ENCODE data around the gene ACOT6. TPM values are rescaled to one million over a fixed set of nuclear protein-coding genes. Genes with fewer than 3 reads are reported as not detected.
A peak's percentile ranks its signal among the peaks of the same experiment; 100 is the strongest.
"Not testable (repeated sequence)": the region's sequence is repeated elsewhere in the genome, so short reads cannot be mapped to it uniquely, and the experiment has no call there.

Gene ACOT6
- total RNA-seq, 1 donor from 2014 or later = not detected

DNA sequence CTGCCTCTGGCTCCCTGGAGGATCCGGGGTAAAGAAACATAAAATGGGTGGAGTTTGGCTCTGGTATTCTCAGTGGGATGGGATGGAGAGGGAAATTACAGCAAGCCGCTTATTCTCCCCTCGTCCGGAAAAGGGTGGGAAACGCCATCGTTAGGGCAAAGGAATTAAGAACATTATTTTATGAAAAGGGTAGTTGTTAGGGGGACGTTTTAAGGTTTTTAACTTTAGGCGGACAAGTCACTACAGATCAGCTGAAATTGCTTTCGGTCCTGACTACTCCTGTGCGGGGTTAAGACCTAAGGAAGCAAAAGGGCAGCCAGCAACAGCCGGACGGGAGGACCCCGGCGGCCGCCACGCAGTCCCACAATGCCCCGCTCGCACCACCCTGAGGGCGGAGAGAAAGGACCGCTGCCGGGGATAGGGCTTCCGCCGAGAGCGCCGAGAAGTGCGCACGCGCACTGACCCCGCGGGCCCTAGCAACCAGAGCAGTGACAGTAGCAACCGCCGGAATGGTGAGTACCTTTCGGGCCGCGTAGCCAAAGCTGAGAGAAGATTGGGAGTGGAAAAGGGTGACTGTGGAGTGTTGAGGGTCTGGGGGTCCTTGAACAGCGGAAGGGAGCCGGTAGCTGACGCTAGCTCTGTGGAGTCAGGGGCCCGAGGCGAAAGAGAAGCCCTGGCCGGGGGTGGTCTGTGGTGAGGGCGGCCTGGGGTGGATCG, 32.4 kb downstream of the ACOT6 start, which contains the start of gene DNAL1:
Gene DNAL1 (plus strand): TSS at position 456 of the 717 bp plus-strand sequence. CDS start 54 bp downstream, at position 510.
- Mint-ChIP-seq H3K9me3 (no peaks in the 10 kb centered on the region), H3K4me3 (peak within 1 kb of the TSS; percentile 87), H3K27me3 (no peaks in the 10 kb centered on the region), H3K36me3 (ENCODE audit: low read depth) (no peaks in the 10 kb centered on the region), H3K27ac (peak within 1 kb of the TSS; percentile 71), H3K4me1 (peaks cover 12% of the 10 kb centered on the region)
- peak; percentile 98 for DNase-seq
- intact Hi-C loops (cut with micrococcal nuclease) = loop anchor here (2.0 kb wide), 1 partner anchor 68 kb away; no protein-coding TSS in a partner anchor

DNA sequence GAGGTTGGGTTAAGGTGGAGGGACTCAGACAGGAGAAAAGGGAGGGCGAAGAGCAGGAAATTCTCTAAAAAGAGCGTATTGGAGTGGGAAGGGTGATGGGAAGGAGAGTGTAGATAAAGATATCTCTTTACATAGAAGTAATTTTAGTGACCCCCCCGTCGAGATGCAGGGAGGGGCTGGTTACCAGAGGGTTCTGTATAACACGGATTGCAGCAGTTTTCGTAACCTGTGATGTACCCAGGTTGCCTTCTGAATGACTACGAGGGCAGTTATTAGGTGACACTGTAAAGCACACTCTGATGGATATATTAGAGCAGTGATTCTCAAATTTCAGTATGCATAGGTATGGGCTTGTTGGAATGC, 32.9 kb downstream of the ACOT6 start:
- Mint-ChIP-seq H3K36me3 (ENCODE audit: low read depth) (no peaks in the 10 kb centered on the region), H3K27me3 (no peaks in the 10 kb centered on the region), H3K4me1 (peaks cover 12% of the 10 kb centered on the region), H3K9me3 (no peaks in the 10 kb centered on the region), H3K4me3 (peak overlapping the region; percentile 87), H3K27ac (peak overlapping the region; percentile 71)
- no peak for DNase-seq
- intact Hi-C loops (cut with micrococcal nuclease) = loop anchor here (2.0 kb wide), 1 partner anchor 68 kb away; no protein-coding TSS in a partner anchor

DNA sequence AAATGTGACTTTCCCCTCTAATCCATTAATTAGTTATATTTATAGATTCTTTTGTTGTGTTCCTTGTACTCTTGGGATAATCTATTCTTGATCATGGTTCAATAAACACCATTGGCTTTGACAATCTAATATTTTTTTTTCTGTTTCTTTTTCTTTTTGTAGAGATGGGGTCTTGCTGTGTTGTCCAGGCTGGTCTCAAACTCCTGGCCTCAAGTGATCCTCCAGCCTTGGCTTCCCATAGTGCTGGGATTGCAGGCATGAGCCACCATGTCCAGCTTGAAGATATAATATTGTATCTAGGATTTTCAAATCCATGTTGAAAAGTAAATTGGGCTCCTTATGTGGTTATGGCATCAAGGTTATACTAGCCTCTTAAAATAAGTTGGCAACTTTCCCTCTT, 38.7 kb downstream of the ACOT6 start:
- DNase-seq = no peak
- H3K4me1 Mint-ChIP-seq = no peaks in the 10 kb centered on the region
- no peak overlapping the region for H3K4me3 Mint-ChIP-seq
- peaks cover 4% of the 10 kb centered on the region for H3K36me3 Mint-ChIP-seq (ENCODE audit: low read depth)
- H3K27me3 Mint-ChIP-seq = no peaks in the 10 kb centered on the region
- intact Hi-C loops (cut with micrococcal nuclease) = no loop called here
- H3K27ac Mint-ChIP-seq = no peak overlapping the region
- no peaks in the 10 kb centered on the region for H3K9me3 Mint-ChIP-seq

DNA sequence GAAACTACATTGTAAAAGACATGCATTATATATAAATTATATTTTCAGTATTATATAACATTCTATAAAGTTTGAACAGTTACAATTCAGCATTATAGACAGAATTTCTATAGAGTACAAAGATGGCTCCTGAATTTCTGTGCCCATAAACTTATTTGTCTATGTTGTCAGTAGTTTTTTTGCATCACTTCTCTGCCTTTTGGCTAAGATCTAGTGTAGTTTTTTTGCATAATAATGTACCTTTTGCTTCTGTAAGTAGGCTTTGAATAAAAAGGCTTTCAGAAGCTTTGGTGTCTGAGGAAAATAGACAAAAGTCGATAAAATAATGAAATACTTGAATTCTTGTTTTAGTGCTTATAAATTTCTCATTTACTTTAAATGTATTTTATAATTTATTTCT, 43.5 kb downstream of the ACOT6 start:
- intact Hi-C loops (cut with micrococcal nuclease) = no loop called here
- no peaks in the 10 kb centered on the region for H3K9me3 Mint-ChIP-seq
- DNase-seq = no peak
- no peak overlapping the region for H3K27ac Mint-ChIP-seq
- H3K4me1 Mint-ChIP-seq = no peaks in the 10 kb centered on the region
- H3K27me3 Mint-ChIP-seq = no peaks in the 10 kb centered on the region
- no peak overlapping the region for H3K4me3 Mint-ChIP-seq
- H3K36me3 Mint-ChIP-seq (ENCODE audit: low read depth) = peaks cover 4% of the 10 kb centered on the region

DNA sequence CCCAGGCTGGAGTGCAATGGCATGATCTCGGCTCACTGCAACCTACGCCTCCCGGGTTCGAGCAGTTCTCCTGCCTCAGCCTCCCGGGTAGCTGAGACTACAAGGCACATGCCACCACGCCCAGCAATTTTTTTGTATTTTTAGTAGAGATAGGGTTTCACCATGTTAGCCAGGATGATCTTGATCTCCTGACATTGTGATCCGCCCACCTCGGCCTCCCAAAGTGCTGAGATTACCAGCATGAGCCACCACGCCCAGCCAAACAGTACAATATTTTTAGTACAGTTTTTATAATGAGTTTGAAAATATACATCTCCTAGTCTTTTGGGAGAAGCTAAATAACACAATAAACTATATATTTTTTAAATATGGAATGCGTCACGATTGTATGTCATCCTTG, 46.9 kb downstream of the ACOT6 start:
- H3K27me3 Mint-ChIP-seq; H3K4me3 Mint-ChIP-seq; DNase-seq; intact Hi-C loops (cut with micrococcal nuclease); H3K4me1 Mint-ChIP-seq; H3K9me3 Mint-ChIP-seq; H3K36me3 Mint-ChIP-seq (ENCODE audit: low read depth); H3K27ac Mint-ChIP-seq: not testable (repeated sequence)

DNA sequence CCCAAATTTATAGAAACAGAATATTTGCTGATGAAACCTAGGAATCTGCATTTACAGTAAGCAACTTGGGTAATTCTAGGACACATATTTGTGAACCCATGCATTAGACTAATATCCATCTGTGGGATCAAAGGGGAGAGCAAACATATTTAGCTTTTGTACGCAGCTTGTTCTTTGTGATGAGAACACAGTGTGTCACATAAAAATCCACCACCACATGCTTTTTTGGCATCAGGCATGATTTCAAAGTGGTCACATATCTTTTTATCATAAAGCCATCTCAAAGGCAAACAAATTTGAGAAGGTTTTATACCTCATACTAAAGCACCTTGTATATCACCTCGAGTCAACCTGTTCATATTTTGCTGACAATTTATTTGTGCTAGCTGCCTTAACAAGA, 48.2 kb downstream of the ACOT6 start:
- H3K4me3 Mint-ChIP-seq = no peak overlapping the region
- no peaks in the 10 kb centered on the region for H3K4me1 Mint-ChIP-seq
- H3K27me3 Mint-ChIP-seq = no peaks in the 10 kb centered on the region
- intact Hi-C loops (cut with micrococcal nuclease) = no loop called here
- no peak for DNase-seq
- H3K27ac Mint-ChIP-seq = no peak overlapping the region
- H3K36me3 Mint-ChIP-seq (ENCODE audit: low read depth) = no peaks in the 10 kb centered on the region
- H3K9me3 Mint-ChIP-seq = no peaks in the 10 kb centered on the region

DNA sequence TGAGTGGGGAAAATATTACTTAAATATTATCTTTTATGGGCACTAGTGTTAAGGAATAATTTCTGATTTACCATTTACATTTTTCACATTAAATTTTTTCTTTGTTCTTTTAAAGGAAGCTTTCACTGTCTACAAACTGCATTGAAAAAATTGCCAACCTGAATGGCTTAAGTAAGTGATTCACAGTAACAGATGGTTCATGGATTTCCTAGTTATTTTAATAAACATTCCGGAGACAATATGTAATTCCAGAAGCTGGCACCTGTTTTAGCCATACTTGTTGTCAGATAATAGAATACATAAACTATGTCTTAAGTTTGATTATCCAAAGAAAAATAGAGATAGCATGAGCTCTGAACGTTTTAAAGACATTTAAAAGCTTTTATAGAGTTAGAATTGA, 49.6 kb downstream of the ACOT6 start:
- H3K4me3 Mint-ChIP-seq = no peak overlapping the region
- no peak for DNase-seq

DNA sequence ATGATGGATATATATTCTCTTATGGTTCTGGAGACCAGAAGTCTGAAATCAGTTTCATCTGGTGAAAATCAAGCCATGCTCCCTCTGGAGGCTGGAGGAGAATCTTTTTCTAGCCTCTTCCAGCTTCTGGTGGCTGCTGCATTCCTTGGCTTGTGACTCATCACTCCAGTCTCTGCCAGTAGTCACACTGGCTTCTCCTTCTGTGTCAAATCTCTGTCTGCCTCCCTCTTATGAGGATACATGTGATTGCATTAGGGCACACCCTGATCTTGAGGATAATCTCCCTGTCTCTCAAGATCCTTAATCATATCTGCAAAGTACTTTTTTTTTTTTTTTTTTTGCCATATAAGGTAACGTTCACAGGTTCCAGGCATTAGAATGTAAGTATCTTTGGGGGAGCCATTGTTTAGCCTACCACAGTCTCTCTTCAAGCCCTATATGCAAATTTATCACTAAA, 50.2 kb downstream of the ACOT6 start:
- intact Hi-C loops (cut with micrococcal nuclease) = no loop called here
- Mint-ChIP-seq H3K27ac (no peak overlapping the region), H3K36me3 (ENCODE audit: low read depth) (no peaks in the 10 kb centered on the region), H3K4me1 (no peaks in the 10 kb centered on the region), H3K27me3 (no peaks in the 10 kb centered on the region), H3K9me3 (no peaks in the 10 kb centered on the region), H3K4me3 (no peak overlapping the region)
- no peak for DNase-seq

More for the DNA sequence above, 49.6 kb downstream of the ACOT6 start:
- H3K27ac Mint-ChIP-seq = no peak overlapping the region
- H3K4me1 Mint-ChIP-seq = no peaks in the 10 kb centered on the region
- H3K36me3 Mint-ChIP-seq (ENCODE audit: low read depth) = no peaks in the 10 kb centered on the region
- H3K27me3 Mint-ChIP-seq = no peaks in the 10 kb centered on the region
- intact Hi-C loops (cut with micrococcal nuclease) = no loop called here
- H3K9me3 Mint-ChIP-seq = no peaks in the 10 kb centered on the region

DNA sequence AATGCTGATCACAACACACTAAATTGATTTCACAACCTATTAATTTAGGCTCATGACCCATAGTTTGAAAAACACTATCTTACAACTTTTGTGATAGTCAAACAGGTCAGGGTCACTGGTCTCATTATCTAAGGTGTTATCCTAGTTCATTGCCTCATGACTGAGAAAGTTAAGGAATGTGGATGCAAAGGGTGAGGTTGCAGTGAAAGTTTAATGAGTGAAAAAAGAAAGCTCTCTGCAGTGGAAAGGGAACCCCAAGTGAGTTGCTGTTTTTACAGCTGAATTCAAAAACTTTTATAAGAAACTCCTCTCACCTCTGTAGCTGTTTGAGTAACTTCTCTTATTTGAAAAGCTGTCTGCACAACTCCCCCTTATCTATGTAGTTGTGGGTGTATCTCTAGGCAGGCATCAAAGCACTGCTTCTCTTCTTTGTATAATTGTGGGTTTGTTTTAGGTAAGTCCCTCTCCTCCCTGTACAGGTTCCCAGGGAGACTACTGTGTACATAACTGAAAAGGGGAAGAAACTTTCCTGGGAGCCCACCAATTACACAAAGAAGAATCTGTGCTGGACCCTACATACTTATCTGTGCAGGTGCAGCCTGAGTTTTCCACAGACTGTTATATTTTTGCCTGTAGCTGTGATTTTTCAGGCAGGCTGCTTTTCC, 51.4 kb downstream of the ACOT6 start:
- Mint-ChIP-seq H3K4me3 (no peak overlapping the region), H3K27me3 (no peaks in the 10 kb centered on the region), H3K27ac (no peak overlapping the region), H3K9me3 (no peaks in the 10 kb centered on the region), H3K4me1 (no peaks in the 10 kb centered on the region), H3K36me3 (ENCODE audit: low read depth) (no peaks in the 10 kb centered on the region)
- intact Hi-C loops (cut with micrococcal nuclease) = no loop called here
- DNase-seq = no peak

DNA sequence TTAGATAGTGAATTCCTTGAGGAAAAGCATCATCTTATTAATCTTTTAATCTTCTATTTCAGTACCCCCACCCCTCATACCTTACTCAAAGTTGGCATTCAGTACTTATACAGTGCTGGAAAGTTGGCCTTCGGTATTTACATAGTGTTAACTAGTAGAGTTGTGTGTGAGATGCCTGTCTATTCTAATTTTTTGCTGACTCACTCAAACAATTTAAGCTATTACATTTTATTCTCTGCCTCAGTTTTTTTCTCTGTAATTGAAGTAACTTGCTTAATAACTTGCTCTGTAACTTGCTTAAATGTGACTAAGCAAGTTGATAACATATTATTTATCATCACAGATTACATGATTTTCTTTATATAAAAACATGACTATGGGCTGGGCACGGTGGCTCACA, 52.8 kb downstream of the ACOT6 start:
- Mint-ChIP-seq H3K36me3 (ENCODE audit: low read depth) (no peaks in the 10 kb centered on the region), H3K27me3 (no peaks in the 10 kb centered on the region)

DNA sequence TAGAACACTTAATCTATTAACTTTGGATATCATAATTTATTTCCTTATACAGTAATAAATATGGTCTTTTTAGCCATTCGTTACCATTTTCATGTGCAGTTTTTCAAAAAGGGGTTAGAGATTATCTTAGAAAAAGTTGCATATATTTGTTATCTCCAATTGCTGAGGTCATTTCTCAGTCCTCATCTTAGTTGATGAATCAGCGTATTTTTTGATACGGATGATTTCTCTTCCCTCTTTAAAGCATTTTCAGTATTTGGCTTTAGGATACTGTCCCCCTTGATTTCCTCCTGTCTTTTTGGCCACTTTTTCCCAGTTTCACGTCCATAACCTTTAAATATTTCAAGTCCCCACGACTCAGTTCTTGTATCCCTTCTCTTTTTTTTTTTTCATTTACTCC, 54.3 kb downstream of the ACOT6 start:
- no peaks in the 10 kb centered on the region for H3K9me3 Mint-ChIP-seq
- intact Hi-C loops (cut with micrococcal nuclease) = no loop called here
- DNase-seq = no peak
- H3K36me3 Mint-ChIP-seq (ENCODE audit: low read depth) = no peaks in the 10 kb centered on the region
- H3K4me3 Mint-ChIP-seq = no peak overlapping the region
- H3K27me3 Mint-ChIP-seq = no peaks in the 10 kb centered on the region
- no peak overlapping the region for H3K27ac Mint-ChIP-seq
- H3K4me1 Mint-ChIP-seq = no peaks in the 10 kb centered on the region

More for the DNA sequence above, 52.8 kb downstream of the ACOT6 start:
- no peaks in the 10 kb centered on the region for H3K4me1 Mint-ChIP-seq
- DNase-seq = no peak
- intact Hi-C loops (cut with micrococcal nuclease) = no loop called here
- no peak overlapping the region for H3K4me3 Mint-ChIP-seq
- no peaks in the 10 kb centered on the region for H3K9me3 Mint-ChIP-seq
- no peak overlapping the region for H3K27ac Mint-ChIP-seq

DNA sequence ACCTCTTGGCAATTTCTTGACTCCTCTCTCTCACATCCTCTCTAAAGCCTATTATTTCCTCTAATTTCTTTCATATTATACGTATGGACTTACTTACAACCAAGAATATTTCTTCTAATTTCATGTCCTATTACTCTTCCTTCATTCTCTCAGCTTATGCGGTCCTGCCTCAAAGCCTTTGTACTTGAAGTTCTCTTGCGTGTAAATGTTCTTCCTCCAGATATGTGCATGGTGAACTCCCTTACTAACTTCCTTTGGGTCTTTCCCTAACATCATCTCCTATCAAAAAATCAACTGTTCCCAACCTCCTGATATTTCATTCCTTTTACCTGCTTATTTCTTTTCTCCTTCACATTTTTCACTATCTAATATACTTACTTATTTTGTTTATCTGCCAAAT, 55.5 kb downstream of the ACOT6 start:
- Mint-ChIP-seq H3K36me3 (ENCODE audit: low read depth) (no peaks in the 10 kb centered on the region), H3K9me3 (no peaks in the 10 kb centered on the region), H3K27ac (no peak overlapping the region), H3K4me1 (no peaks in the 10 kb centered on the region), H3K27me3 (no peaks in the 10 kb centered on the region), H3K4me3 (no peak overlapping the region)
- DNase-seq = no peak
- intact Hi-C loops (cut with micrococcal nuclease) = no loop called here
